ENCODE data around the gene ZNF541.

DNA sequence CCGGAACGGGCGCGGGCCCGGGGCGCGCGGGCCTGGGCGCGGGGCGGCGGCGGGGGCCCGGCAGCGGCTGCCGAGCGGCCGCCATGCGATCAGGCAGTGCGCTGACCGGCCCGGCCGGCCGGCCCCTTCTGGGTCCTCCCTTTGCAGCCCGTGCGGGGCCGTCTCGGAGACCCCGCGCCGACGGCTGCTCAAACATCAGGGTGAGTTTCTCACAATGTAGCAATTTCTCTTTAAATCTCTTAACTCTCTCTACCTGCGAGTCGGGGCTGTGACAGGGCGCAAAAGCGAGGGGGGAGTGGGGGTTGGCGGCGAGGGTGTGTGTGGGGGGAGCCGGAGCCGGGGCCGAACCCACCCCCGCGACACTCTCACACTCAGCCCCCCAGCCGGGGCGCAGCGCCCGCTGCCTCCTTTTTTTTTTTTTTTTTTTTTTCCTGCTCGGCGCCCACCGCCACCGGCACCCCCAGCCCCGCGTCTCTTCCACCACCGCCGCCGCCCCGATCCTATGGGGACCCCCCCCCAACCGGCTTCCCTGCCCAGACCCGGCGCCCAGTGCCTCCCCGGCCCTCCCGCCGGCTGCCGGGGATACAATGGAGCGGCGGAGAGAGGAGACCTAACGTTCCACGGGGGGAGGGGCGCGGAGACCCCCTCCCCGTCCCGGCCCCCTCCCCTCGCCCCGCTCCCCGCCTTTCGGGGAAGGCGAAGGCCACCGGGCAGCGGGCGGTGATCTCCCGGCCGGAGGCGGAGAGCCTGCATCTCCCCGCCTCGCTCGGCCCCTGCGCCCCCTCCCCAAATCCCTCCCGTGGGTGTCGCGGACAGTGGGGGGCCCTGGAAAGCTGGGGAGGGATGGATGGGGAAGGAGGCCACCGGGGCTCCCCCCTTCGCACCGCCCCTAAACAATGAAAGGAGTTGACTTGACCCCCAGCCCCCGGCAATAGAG is 36.3 kb upstream of the ZNF541 start, which contains the start of gene BICRA:
- TF ChIP-seq, protein P1, sequence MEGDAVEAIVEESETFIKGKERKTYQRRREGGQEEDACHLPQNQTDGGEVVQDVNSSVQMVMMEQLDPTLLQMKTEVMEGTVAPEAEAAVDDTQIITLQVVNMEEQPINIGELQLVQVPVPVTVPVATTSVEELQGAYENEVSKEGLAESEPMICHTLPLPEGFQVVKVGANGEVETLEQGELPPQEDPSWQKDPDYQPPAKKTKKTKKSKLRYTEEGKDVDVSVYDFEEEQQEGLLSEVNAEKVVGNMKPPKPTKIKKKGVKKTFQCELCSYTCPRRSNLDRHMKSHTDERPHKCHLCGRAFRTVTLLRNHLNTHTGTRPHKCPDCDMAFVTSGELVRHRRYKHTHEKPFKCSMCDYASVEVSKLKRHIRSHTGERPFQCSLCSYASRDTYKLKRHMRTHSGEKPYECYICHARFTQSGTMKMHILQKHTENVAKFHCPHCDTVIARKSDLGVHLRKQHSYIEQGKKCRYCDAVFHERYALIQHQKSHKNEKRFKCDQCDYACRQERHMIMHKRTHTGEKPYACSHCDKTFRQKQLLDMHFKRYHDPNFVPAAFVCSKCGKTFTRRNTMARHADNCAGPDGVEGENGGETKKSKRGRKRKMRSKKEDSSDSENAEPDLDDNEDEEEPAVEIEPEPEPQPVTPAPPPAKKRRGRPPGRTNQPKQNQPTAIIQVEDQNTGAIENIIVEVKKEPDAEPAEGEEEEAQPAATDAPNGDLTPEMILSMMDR (IDR thresholded peaks at IDR 0.05; ENCODE audit: low read length): no peak
- TF ChIP-seq EZH2 (optimal IDR thresholded peaks at IDR 0.05; ENCODE audit: low read depth, low read length) (no peak), EZH2phosphoT487 (IDR thresholded peaks at IDR 0.05; ENCODE audit: low read length) (no peak)
